Thymus (tissue), 11 donors: Measurements from ENCODE around the gene KDM4F. TPM values are rescaled to one million over a fixed set of nuclear protein-coding genes. Genes with fewer than 3 reads are reported as not detected.
A peak's percentile ranks its signal among the peaks of the same experiment; 100 is the strongest.

Source experiments
- DNase-seq, 9 donors: peaks; one replicate each; pipeline ENCODE4 v3.0.0-alpha.2; 2013; ENCODE audit warnings: low spot score in 9 of 9, low read depth in 6 of 9, missing footprints in 1 of 9
- H3K27ac ChIP-seq, 2 donors: one replicate each; pipeline ENCODE4 v1.5.1; 2013; ENCODE audit warnings: control low read depth in 1 of 2, low read depth in 1 of 2, low read length in 1 of 2, mild to moderate bottlenecking in 1 of 2, moderate library complexity in 1 of 2
- H3K27me3 ChIP-seq, 2 donors: one replicate each; pipeline ENCODE4 v1.5.1; 2013; ENCODE audit warnings: low read length in 1 of 2; ENCODE audit not compliant: control insufficient read depth in 2 of 2, insufficient read depth in 1 of 2
- H3K36me3 ChIP-seq, 2 donors: one replicate each; pipeline ENCODE4 v1.5.1; 2013; ENCODE audit warnings: low read length in 1 of 2, mild to moderate bottlenecking in 1 of 2, moderate library complexity in 1 of 2; ENCODE audit not compliant: control insufficient read depth in 2 of 2, insufficient read depth in 2 of 2
- H3K4me1 ChIP-seq, 2 donors: one replicate each; pipeline ENCODE4 v1.5.1; 2013; ENCODE audit warnings: low read length in 2 of 2; ENCODE audit not compliant: control insufficient read depth in 2 of 2, insufficient read depth in 2 of 2
- H3K4me3 ChIP-seq, 2 donors: one replicate each; pipeline ENCODE4 v1.5.1; 2013; ENCODE audit warnings: low read length in 2 of 2, control low read depth in 1 of 2, mild to moderate bottlenecking in 1 of 2
- H3K9me3 ChIP-seq, 2 donors: one replicate each; pipeline ENCODE4 v1.5.1; 2013; ENCODE audit warnings: low read length in 1 of 2, mild to moderate bottlenecking in 1 of 2; ENCODE audit not compliant: control insufficient read depth in 2 of 2, insufficient read depth in 1 of 2
- WGBS: extraction: QIAGEN DNeasy Blood & Tissue Kit; methylation state at CpG from one replicate; pipeline ENCODE4 v1.1.7; 2013; 5-methylcytosine and 5-hydroxymethylcytosine counted together
- polyA plus RNA-seq: library from polyadenylated mRNA; stranded (reverse); fragments of 200-250 nt; gene quantifications from one replicate; pipeline ENCODE4 v1.2.3, GENCODE V29; 2013
- total RNA-seq: library from RNA; stranded (reverse); fragments of 120-200 nt; gene quantifications from one replicate; pipeline ENCODE4 v1.2.4, GENCODE V29; 2013
- donor health status: healthy.

Gene KDM4F
- total and polyA plus RNA-seq, 2 donors = not detected

DNA sequence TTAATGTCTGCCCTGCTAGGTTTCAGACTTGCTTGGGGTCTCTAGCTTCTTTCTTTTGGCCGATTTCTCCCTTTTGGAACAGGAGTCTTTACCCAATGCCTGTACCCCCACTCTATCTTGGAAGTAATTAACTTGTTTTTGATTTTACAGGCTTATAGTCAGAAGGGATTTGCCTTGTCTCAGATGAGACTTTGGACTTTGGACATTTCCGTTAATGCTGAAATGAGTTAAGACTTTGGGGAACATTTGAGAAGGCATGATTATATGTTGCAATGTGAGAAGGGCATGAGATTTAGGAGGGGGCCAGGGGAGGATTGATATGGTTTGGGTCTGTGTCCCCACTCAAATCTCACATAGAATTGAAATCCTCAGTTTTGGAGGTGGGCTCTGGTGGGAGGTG, 5.1 kb downstream of the KDM4F start:
- Histone ChIP-seq H3K4me3 (no peak overlapping the region), H3K27ac (no peak overlapping the region), H3K36me3 (no peaks in the 10 kb centered on the region), H3K27me3 (no peaks in the 10 kb centered on the region), H3K4me1 (no peaks in the 10 kb centered on the region), H3K9me3 (peaks cover 0 to 5% of the 10 kb centered on the region in 2 donors)
- DNase-seq = no peak
- WGBS = 94% methylated on average over 2 of the region's 2 CpGs

DNA sequence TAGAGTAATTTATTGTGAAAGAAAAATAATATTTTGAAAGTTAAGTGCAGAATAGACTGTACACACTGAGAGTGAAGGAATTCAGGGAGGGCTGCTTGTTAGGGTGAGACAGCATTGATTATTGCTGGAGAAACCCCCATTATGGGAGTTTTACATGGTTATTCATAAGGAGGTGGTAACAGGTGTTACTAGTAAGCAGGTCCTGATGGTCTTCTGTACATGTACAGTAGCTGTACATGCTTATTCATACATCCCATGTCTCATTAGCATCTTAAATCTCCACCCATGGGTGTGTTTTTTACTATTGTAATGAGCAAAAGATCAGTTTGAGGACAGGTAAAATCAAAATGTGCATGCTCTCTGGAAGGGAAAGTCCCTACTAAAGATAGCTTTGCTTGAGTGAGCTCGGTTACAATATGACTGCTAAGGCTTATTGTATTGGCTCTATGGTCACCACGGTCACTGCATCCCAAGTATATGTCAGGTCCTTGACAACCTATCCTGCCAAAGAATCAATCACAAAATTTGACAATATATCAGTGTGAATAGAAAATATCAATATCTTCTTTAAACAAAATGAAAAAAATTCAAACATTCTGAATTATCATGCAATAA, 6.2 kb downstream of the KDM4F start:
- no peaks in the 10 kb centered on the region for H3K36me3 ChIP-seq
- H3K9me3 ChIP-seq = peaks cover 0 to 5% of the 10 kb centered on the region in 2 donors
- H3K27ac ChIP-seq = no peak overlapping the region
- no peak overlapping the region for H3K4me3 ChIP-seq
- no peaks in the 10 kb centered on the region for H3K27me3 ChIP-seq
- DNase-seq = no peak
- H3K4me1 ChIP-seq = no peaks in the 10 kb centered on the region
- 48% methylated on average over 2 of the region's 2 CpGs for WGBS

DNA sequence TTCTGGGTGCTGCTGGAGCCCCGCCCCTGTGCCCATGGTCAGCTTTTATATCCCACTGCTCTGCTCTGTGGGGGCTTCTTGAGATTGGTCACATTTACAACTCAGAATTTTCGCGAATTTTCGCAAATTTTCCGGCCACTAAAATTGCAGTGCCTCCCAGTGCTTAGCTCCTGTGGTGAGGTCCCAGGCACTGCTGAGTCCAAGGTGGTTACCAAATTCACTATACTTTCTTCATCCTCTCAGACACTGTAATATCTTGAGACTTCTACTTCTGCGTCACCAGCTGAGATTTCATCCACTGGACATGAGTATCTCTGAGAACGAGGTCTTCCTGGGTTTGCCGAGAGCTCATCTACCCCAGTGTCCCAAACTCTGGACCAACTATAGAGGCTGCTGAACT, 8.7 kb downstream of the KDM4F start:
- H3K4me3 ChIP-seq = no peak overlapping the region
- H3K36me3 ChIP-seq = no peaks in the 10 kb centered on the region
- no peaks in the 10 kb centered on the region for H3K4me1 ChIP-seq
- H3K9me3 ChIP-seq = no peaks in the 10 kb centered on the region
- no peak for DNase-seq
- no peak overlapping the region for H3K27ac ChIP-seq
- no peaks in the 10 kb centered on the region for H3K27me3 ChIP-seq
- WGBS = 98% methylated on average over 8 of the region's 8 CpGs

DNA sequence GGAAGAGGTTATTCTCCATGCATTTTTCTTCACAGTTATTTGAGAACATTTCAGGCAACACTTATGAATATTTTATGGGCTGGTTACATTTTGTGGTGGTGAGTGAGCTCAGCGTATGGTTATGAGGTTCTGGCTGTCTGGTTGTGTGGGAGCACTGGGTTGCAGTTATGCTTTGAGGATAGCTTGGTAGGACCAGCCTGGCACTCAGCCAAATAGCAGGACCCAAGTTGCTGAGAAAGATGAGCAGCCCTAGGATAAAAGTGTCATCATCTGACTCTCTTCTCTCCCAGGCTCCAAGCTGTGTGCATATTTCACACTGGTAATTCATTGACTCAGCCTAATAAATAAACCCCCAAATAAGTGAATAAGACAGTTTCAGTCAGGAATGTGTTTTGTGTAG, 9.4 kb downstream of the KDM4F start:
- no peak overlapping the region for H3K4me3 ChIP-seq
- 96% methylated on average over 1 of the region's 1 CpG for WGBS

DNA sequence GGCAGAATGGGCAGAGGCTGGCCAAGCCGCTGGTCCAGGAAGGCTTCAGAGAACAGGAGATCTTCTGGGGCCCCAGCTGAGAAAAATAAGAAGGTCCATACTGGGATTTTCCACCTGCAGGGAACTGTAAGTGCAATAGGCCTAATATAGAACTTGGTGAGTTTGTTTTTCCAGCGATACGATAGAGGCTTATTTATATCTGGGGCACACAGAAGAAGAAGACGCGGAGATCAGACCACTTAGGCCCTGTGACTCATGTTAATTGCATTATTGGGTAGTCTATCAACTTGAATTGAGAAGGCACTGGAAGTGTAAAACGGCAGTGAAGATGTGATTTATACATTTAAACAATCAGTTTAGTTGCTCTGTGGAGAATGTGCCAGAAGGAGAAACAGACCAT, 9.8 kb downstream of the KDM4F start:
- Histone ChIP-seq H3K4me1 (no peaks in the 10 kb centered on the region), H3K27me3 (no peaks in the 10 kb centered on the region), H3K9me3 (no peaks in the 10 kb centered on the region), H3K36me3 (no peaks in the 10 kb centered on the region), H3K4me3 (no peak overlapping the region), H3K27ac (no peak overlapping the region)
- WGBS = 88% methylated on average over 6 of the region's 6 CpGs
- DNase-seq = no peak

More for the DNA sequence above, 9.4 kb downstream of the KDM4F start:
- Histone ChIP-seq H3K27ac (no peak overlapping the region), H3K4me1 (no peaks in the 10 kb centered on the region), H3K9me3 (no peaks in the 10 kb centered on the region), H3K27me3 (no peaks in the 10 kb centered on the region), H3K36me3 (no peaks in the 10 kb centered on the region)
- no peak for DNase-seq

DNA sequence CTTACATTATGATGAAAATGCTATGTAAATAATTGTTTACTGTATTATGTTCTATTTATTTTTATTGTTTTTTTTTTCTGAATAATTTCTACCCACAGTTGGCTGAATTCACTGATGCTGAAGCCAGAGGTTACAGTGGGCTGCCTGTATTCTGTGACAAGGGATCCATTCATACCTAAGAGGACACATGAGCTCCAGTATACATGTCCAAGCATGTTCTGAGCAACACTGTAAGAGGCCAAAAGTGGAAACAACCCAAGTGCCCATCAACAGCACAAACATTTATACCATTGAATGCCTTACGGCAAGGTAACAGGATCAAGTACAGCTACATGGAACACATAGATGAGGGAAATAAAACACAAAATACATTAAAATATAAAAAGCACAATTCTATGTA, 16.1 kb downstream of the KDM4F start:
- no peak for DNase-seq
- Histone ChIP-seq H3K4me1 (peaks cover 4 to 5% of the 10 kb centered on the region in 2 donors), H3K27me3 (no peaks in the 10 kb centered on the region), H3K9me3 (no peaks in the 10 kb centered on the region), H3K36me3 (no peaks in the 10 kb centered on the region), H3K27ac (no peak overlapping the region), H3K4me3 (no peak overlapping the region)
- 96% methylated on average over 1 of the region's 1 CpG for whole genome bisulfite sequencing

DNA sequence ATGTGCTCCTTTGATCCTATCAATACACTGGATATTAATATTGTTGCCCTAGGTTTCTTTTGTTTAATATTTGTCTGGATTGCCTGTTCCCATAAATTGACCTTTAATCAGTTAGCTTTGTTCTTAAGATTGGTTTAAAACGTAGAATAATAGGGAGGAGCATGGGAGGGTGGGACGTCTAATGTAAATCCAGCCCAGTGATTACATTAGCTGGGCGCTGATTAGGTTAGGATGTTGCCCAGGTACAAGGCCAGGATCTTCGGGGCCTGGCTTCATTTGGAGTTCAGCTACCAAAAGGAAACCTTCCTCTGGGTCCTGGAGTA, 17.5 kb downstream of the KDM4F start, which contains the start of gene SRSF8:
SRSF8 (plus strand) TSS at position 204 of the 323 bp plus-strand sequence. CDS start 308 bp downstream, outside the sequence.
- H3K9me3 ChIP-seq = no peaks in the 10 kb centered on the region
- peak in 1 of 9 donors; percentile 12 for DNase-seq
- H3K4me3 ChIP-seq = peak within 1 kb of the TSS; percentile 71 to 82
- under 1% methylated on average over 4 of the region's 4 CpGs for WGBS
- peaks cover 4 to 5% of the 10 kb centered on the region in 2 donors for H3K4me1 ChIP-seq
- H3K27ac ChIP-seq = peak within 1 kb of the TSS; percentile 91 to 92
- H3K27me3 ChIP-seq = no peaks in the 10 kb centered on the region
- H3K36me3 ChIP-seq = no peaks in the 10 kb centered on the region

DNA sequence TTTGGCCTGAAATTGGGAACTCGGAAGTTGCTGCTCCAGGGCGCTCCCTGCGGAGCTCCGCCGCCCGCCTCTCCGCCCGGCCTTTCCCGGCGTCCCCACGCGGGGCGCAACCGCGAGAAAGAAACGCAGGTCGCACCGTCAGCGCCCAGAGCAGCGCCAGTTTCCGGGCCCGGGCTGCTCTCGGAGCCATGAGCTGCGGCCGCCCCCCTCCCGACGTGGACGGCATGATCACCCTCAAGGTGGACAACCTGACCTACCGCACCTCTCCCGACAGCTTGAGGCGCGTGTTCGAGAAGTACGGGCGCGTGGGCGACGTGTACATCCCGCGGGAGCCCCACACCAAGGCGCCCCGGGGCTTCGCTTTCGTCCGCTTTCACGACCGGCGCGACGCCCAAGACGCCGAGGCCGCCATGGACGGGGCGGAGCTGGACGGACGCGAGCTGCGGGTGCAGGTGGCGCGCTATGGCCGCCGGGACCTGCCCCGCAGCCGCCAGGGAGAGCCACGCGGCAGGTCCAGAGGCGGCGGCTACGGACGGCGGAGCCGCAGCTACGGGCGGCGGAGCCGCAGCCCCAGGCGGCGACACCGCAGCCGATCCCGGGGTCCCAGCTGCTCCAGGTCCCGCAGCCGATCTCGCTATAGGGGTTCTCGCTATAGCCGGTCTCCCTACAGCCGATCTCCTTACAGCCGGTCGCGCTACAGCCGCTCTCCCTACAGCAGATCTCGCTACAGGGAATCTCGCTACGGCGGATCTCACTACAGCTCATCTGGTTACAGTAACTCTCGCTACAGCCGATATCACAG, 18.0 kb downstream of the KDM4F start:
- no peaks in the 10 kb centered on the region for H3K36me3 ChIP-seq
- peaks cover 4 to 5% of the 10 kb centered on the region in 2 donors for H3K4me1 ChIP-seq
- WGBS = under 1% methylated on average over 97 of the region's 98 CpGs
- peak overlapping the region; percentile 71 to 82 for H3K4me3 ChIP-seq
- DNase-seq = peak in 6 of 9 donors; percentile 59 to 86 (median 67)
- H3K27ac ChIP-seq = peak overlapping the region; percentile 91 to 92
- no peaks in the 10 kb centered on the region for H3K9me3 ChIP-seq
- H3K27me3 ChIP-seq = no peaks in the 10 kb centered on the region

DNA sequence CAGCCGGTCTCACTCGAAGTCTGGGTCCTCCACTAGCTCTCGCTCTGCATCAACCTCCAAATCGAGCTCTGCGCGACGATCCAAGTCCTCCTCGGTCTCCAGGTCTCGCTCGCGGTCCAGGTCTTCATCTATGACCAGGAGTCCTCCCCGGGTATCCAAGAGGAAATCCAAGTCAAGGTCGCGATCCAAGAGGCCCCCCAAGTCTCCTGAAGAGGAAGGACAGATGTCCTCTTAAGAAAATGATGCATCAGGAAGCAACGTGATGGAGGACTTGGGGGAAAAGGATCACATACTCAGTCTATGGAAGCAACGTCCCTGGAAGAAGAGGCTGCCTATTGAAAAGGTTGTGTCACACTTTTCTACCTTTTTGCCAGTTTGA, 18.6 kb downstream of the KDM4F start:
- Histone ChIP-seq H3K27me3 (no peaks in the 10 kb centered on the region), H3K4me3 (peak overlapping the region; percentile 71 to 82), H3K27ac (peak overlapping the region; percentile 91 to 92), H3K4me1 (peaks cover 4 to 5% of the 10 kb centered on the region in 2 donors), H3K9me3 (no peaks in the 10 kb centered on the region), H3K36me3 (no peaks in the 10 kb centered on the region)
- WGBS = under 1% methylated on average over 16 of the region's 16 CpGs
- peak in 5 of 9 donors; percentile 28 to 69 (median 61) for DNase-seq
